Jurkat, Clone E6-1 (cell line): ENCODE data around the gene UBXN10.
"Not testable (repeated sequence)": the region's sequence is repeated elsewhere in the genome, so short reads cannot be mapped to it uniquely, and the experiment has no call there.

ENCODE experiments used
- DNase-seq: peaks from one replicate; pipeline ENCODE4 v3.0.0-alpha.2; 2011; ENCODE audit warnings: low read depth, low spot score
- H3K4me3 ChIP-seq: 2 replicates; pipeline ENCODE4 v1.5.1; 2011; ENCODE audit warnings: mild to moderate bottlenecking, low read length, control low read depth, moderate library complexity

The UBXN10 gene

GRCh38 chr1:20223551-20224419 lies 37.9 kb downstream of the UBXN10 start:
- DNase-seq, result no peak
- no peak overlapping the region for H3K4me3 ChIP-seq

GRCh38 chr1:20224546-20224945 lies 38.6 kb downstream of the UBXN10 start:
- no peak for DNase-seq
- H3K4me3 ChIP-seq, result no peak overlapping the region

- no peak for DNase-seq
- no peak overlapping the region for H3K4me3 ChIP-seq
Measured at GRCh38 chr1:20227704-20228103, 41.8 kb downstream of the UBXN10 start.

- no peak for DNase-seq
- H3K4me3 ChIP-seq, result no peak overlapping the region
Measured at GRCh38 chr1:20228314-20228825, 42.5 kb downstream of the UBXN10 start.

GRCh38 chr1:20229171-20229570 lies 43.3 kb downstream of the UBXN10 start:
- no peak for DNase-seq
- no peak overlapping the region for H3K4me3 ChIP-seq

- DNase-seq, H3K4me3 ChIP-seq: not testable (repeated sequence)
Measured at GRCh38 chr1:20232564-20232963, 46.7 kb downstream of the UBXN10 start.

GRCh38 chr1:20233394-20233793 lies 47.5 kb downstream of the UBXN10 start:
- H3K4me3 ChIP-seq, result no peak overlapping the region
- peak; percentile 45 for DNase-seq

- H3K4me3 ChIP-seq, result no peak overlapping the region
- DNase-seq, result no peak
Measured at GRCh38 chr1:20233866-20234265, 48.0 kb downstream of the UBXN10 start.

- DNase-seq, result no peak
- no peak overlapping the region for H3K4me3 ChIP-seq
Measured at GRCh38 chr1:20234788-20235535, 49.1 kb downstream of the UBXN10 start.

- no peak for DNase-seq
- no peak overlapping the region for H3K4me3 ChIP-seq
Measured at GRCh38 chr1:20237646-20238045, 51.8 kb downstream of the UBXN10 start.

GRCh38 chr1:20240012-20240411 lies 54.1 kb downstream of the UBXN10 start:
- no peak for DNase-seq

GRCh38 chr1:20242890-20243479 lies 57.1 kb downstream of the UBXN10 start:
- DNase-seq, result no peak
- no peak overlapping the region for H3K4me3 ChIP-seq

More at GRCh38 chr1:20240012-20240411, 54.1 kb downstream of the UBXN10 start:
- no peak overlapping the region for H3K4me3 ChIP-seq
